ENCODE results near the gene PDILT.
"Not testable (repeated sequence)": the region's sequence is repeated elsewhere in the genome, so short reads cannot be mapped to it uniquely, and the experiment has no call there.

GRCh38 chr16:20419093-20419492, 14.6 kb upstream of the PDILT start:
- TF ChIP-seq CTCF (IDR thresholded peaks at IDR 0.05; ENCODE audit: insufficient read depth, low read length); SPI1 (IDR thresholded peaks at IDR 0.05; ENCODE audit: borderline replicate concordance, low read depth): not testable (repeated sequence)

All from HL-60 (cell line).